DND-41 (cell line): ENCODE measurements around the gene FADS1.

ENCODE experiments used
- ATAC-seq: fragments of 200-7000 bp; cut with Tn5 transposase; 3 replicates; pipeline ENCODE4 v1.9.1; 2021; ENCODE audit warnings: low read depth; ENCODE audit not compliant: insufficient read depth
- DNase-seq: peaks from one replicate; pipeline ENCODE4 v3.0.0-alpha.2; 2020
- H2AFZ ChIP-seq: 2 replicates; pipeline ENCODE4 v1.6.0; 2012; ENCODE audit warnings: low read depth, low read length
- H3K27ac ChIP-seq: 2 replicates; pipeline ENCODE4 v1.5.1; 2012; ENCODE audit warnings: low read length, inconsistent platforms
- H3K27me3 ChIP-seq: fragments of 200-600 bp; sonication (generic); 2 replicates; pipeline ENCODE4 v1.6.0; 2012; ENCODE audit warnings: low read length, mild to moderate bottlenecking, inconsistent platforms; ENCODE audit not compliant: insufficient read depth, poor library complexity
- H3K36me3 ChIP-seq: 2 replicates; pipeline ENCODE4 v1.5.1; 2012; ENCODE audit warnings: low read length, inconsistent platforms; ENCODE audit not compliant: insufficient read depth
- H3K4me1 ChIP-seq: 2 replicates; pipeline ENCODE4 v1.5.1; 2012; ENCODE audit warnings: mild to moderate bottlenecking, low read length; ENCODE audit not compliant: insufficient read depth
- H3K4me2 ChIP-seq: 2 replicates; pipeline ENCODE4 v1.6.0; 2012; ENCODE audit warnings: mild to moderate bottlenecking, moderate library complexity, low read length, inconsistent platforms; ENCODE audit not compliant: insufficient read depth
- H3K4me3 ChIP-seq, 2 experiments: fragments of 200-600 bp in 1 of 2; shearing (Covaris generic) in 1 of 2; 2 replicates each; pipeline ENCODE4 v1.5.1; 2012 to 2016; ENCODE audit warnings: inconsistent platforms in 2 of 2, low read length in 2 of 2, mild to moderate bottlenecking in 2 of 2, low read depth in 1 of 2, moderate library complexity in 1 of 2
- H3K79me2 ChIP-seq: 2 replicates; pipeline ENCODE4 v1.6.0; 2012; ENCODE audit warnings: low read length, inconsistent platforms; ENCODE audit not compliant: insufficient read depth
- H3K9ac ChIP-seq: 2 replicates; pipeline ENCODE4 v1.6.0; 2012; ENCODE audit warnings: low read depth, mild to moderate bottlenecking, inconsistent platforms, low read length, moderate library complexity
- H3K9me3 ChIP-seq: 2 replicates; pipeline ENCODE4 v1.5.1; 2012; ENCODE audit warnings: low read length, moderate library complexity, mild to moderate bottlenecking, inconsistent platforms; ENCODE audit not compliant: insufficient read depth, severe bottlenecking
- H4K20me1 ChIP-seq: 2 replicates; pipeline ENCODE4 v1.6.0; 2012; ENCODE audit warnings: low read length; ENCODE audit not compliant: insufficient read depth
- CTCF ChIP-seq: IDR thresholded peaks from 2 replicates; pipeline ENCODE4 v1.5.1; 2012; ENCODE audit warnings: borderline replicate concordance, low read length, moderate library complexity, mild to moderate bottlenecking; ENCODE audit not compliant: poor library complexity, severe bottlenecking; ENCODE audit errors: extremely low read depth
- EZH2 ChIP-seq: IDR thresholded peaks from 3 replicates; pipeline ENCODE4 v1.6.1; 2012; ENCODE audit warnings: borderline replicate concordance, low read depth, mild to moderate bottlenecking, moderate library complexity, low read length, inconsistent platforms; ENCODE audit not compliant: severe bottlenecking

Gene FADS1

GRCh38 chr11:61839742-61840141 lies 22.9 kb upstream of the FADS1 start:
- H3K4me2 ChIP-seq, result no peak overlapping the region
- H3K27ac ChIP-seq, result no peak overlapping the region
- H3K27me3 ChIP-seq, result no peaks in the 10 kb centered on the region
- no peak for ATAC-seq
- TF ChIP-seq CTCF (no peak), EZH2 (no peak)
- H3K4me3 ChIP-seq, result no peak overlapping the region
- peaks cover 88% of the 10 kb centered on the region for H3K36me3 ChIP-seq
- peaks cover 16% of the 10 kb centered on the region for H3K4me1 ChIP-seq
- no peak overlapping the region for H3K9ac ChIP-seq
- H3K79me2 ChIP-seq, result peaks cover 70% of the 10 kb centered on the region
- H2AFZ ChIP-seq, result no peak overlapping the region
- peaks cover 51% of the 10 kb centered on the region for H4K20me1 ChIP-seq
- no peak for DNase-seq
- H3K9me3 ChIP-seq, result no peaks in the 10 kb centered on the region

- H3K4me1 ChIP-seq, result peaks cover 24% of the 10 kb centered on the region
- H4K20me1 ChIP-seq, result peaks cover 51% of the 10 kb centered on the region
- H3K36me3 ChIP-seq, result peaks cover 81% of the 10 kb centered on the region
- TF ChIP-seq CTCF (no peak), EZH2 (no peak)
- DNase-seq (no peak), ATAC-seq (no peak)
- H3K27ac ChIP-seq, result no peak overlapping the region; the same call in 1 of the 2 replicates
- H3K4me2 ChIP-seq, result no peak overlapping the region
- H2AFZ ChIP-seq, result no peak overlapping the region
- H3K79me2 ChIP-seq, result peaks cover 75% of the 10 kb centered on the region
- H3K4me3 ChIP-seq, result no peak overlapping the region
- no peak overlapping the region for H3K9ac ChIP-seq
- no peaks in the 10 kb centered on the region for H3K9me3 ChIP-seq
- H3K27me3 ChIP-seq, result no peaks in the 10 kb centered on the region
Measured at GRCh38 chr11:61838921-61839320, 22.1 kb upstream of the FADS1 start.

GRCh38 chr11:61838501-61838900 lies 21.7 kb upstream of the FADS1 start:
- peaks cover 79% of the 10 kb centered on the region for H3K79me2 ChIP-seq
- no peak for TF ChIP-seq EZH2
- no peak for TF ChIP-seq CTCF
- H3K4me2 ChIP-seq, result no peak overlapping the region
- no peak overlapping the region for H3K9ac ChIP-seq
- no peak overlapping the region for H2AFZ ChIP-seq
- H3K27me3 ChIP-seq, result no peaks in the 10 kb centered on the region
- H3K4me1 ChIP-seq, result peaks cover 29% of the 10 kb centered on the region
- no peaks in the 10 kb centered on the region for H3K9me3 ChIP-seq
- DNase-seq (no peak), ATAC-seq (no peak)
- no peak overlapping the region for H3K4me3 ChIP-seq
- H4K20me1 ChIP-seq, result peaks cover 51% of the 10 kb centered on the region
- no peak overlapping the region; the same call in 1 of the 2 replicates for H3K27ac ChIP-seq
- H3K36me3 ChIP-seq, result peaks cover 81% of the 10 kb centered on the region

GRCh38 chr11:61837411-61838005 lies 20.7 kb upstream of the FADS1 start:
- peaks cover 85% of the 10 kb centered on the region for H3K79me2 ChIP-seq
- no peaks in the 10 kb centered on the region for H3K27me3 ChIP-seq
- no peak overlapping the region for H3K4me3 ChIP-seq
- H3K4me1 ChIP-seq, result peaks cover 39% of the 10 kb centered on the region
- DNase-seq (no peak), ATAC-seq (no peak)
- H4K20me1 ChIP-seq, result peaks cover 47% of the 10 kb centered on the region
- H3K27ac ChIP-seq, result peak overlapping the region; percentile 50; the same call in 1 of the 2 replicates
- no peak overlapping the region for H2AFZ ChIP-seq
- H3K9me3 ChIP-seq, result no peaks in the 10 kb centered on the region
- no peak for TF ChIP-seq EZH2
- peaks cover 80% of the 10 kb centered on the region for H3K36me3 ChIP-seq
- no peak overlapping the region for H3K9ac ChIP-seq
- no peak overlapping the region for H3K4me2 ChIP-seq
